Ishikawa (cell line): ENCODE measurements around the gene HABP4.
A peak's percentile ranks its signal among the peaks of the same experiment; 100 is the strongest.

Source experiments
- CEBPB ChIP-seq: IDR thresholded peaks from 2 replicates; pipeline ENCODE4 v1.6.1; 2012
- CREB1 ChIP-seq: IDR thresholded peaks from 2 replicates; pipeline ENCODE4 v1.6.1; 2012; ENCODE audit warnings: low read depth
- EGR1 ChIP-seq: IDR thresholded peaks from 2 replicates; pipeline ENCODE4 v1.6.1; 2012
- EP300 ChIP-seq: IDR thresholded peaks from 2 replicates; pipeline ENCODE4 v1.6.1; 2012; ENCODE audit warnings: borderline replicate concordance
- FOXM1 ChIP-seq: IDR thresholded peaks from 2 replicates; pipeline ENCODE4 v1.6.1; 2012; ENCODE audit warnings: low read depth, borderline replicate concordance
- MAX ChIP-seq: IDR thresholded peaks from 2 replicates; pipeline ENCODE4 v1.6.1; 2012
- NFIC ChIP-seq: IDR thresholded peaks from 2 replicates; pipeline ENCODE4 v1.6.1; 2012
- RAD21 ChIP-seq: IDR thresholded peaks from 2 replicates; pipeline ENCODE4 v1.6.1; 2012; ENCODE audit warnings: low read depth
- REST ChIP-seq: IDR thresholded peaks from 2 replicates; pipeline ENCODE4 v1.6.1; 2012; ENCODE audit warnings: low read depth, mild to moderate bottlenecking
- TAF1 ChIP-seq: IDR thresholded peaks from 2 replicates; pipeline ENCODE4 v1.6.1; 2012; ENCODE audit warnings: low read depth, mild to moderate bottlenecking
- TCF12 ChIP-seq: IDR thresholded peaks from 2 replicates; pipeline ENCODE4 v1.6.1; 2012; ENCODE audit warnings: low read depth
- TEAD4 ChIP-seq: IDR thresholded peaks from 2 replicates; pipeline ENCODE4 v1.6.1; 2012
- USF1 ChIP-seq: IDR thresholded peaks from 2 replicates; pipeline ENCODE4 v1.6.1; 2012
- YY1 ChIP-seq: IDR thresholded peaks from 2 replicates; pipeline ENCODE4 v1.6.1; 2012; ENCODE audit warnings: low read depth
- ZBTB7A ChIP-seq: IDR thresholded peaks from 2 replicates; pipeline ENCODE4 v1.6.1; 2012; ENCODE audit warnings: low read depth

Gene HABP4

GRCh38 chr9:96514800-96515158 is 64.8 kb downstream of the HABP4 start:
- TF ChIP-seq CEBPB, result no peak

GRCh38 chr9:96515621-96516470 is 65.9 kb downstream of the HABP4 start:
- no peak for TF ChIP-seq EGR1
- peak; percentile 66; the same call in 1 of the 2 replicates for TF ChIP-seq CEBPB

- TF ChIP-seq CEBPB (no peak), USF1 (no peak), MAX (no peak), TEAD4 (no peak), ZBTB7A (no peak), YY1 (no peak), REST (no peak), EP300 (no peak), RAD21 (no peak), EGR1 (no peak), TAF1 (no peak), CREB1 (no peak), TCF12 (no peak), FOXM1 (no peak), NFIC (no peak)
Measured at GRCh38 chr9:96519095-96519494, 69.1 kb downstream of the HABP4 start.

- TF ChIP-seq NFIC, result no peak
Measured at GRCh38 chr9:96519787-96520186, 69.8 kb downstream of the HABP4 start.

- no peak for TF ChIP-seq MAX
- TF ChIP-seq NFIC, result no peak
- no peak for TF ChIP-seq ZBTB7A
- no peak for TF ChIP-seq FOXM1
- TF ChIP-seq YY1, result no peak
Measured at GRCh38 chr9:96522366-96522765, 72.4 kb downstream of the HABP4 start.

- TF ChIP-seq CEBPB (no peak), CREB1 (no peak), FOXM1 (no peak), TAF1 (no peak), TEAD4 (no peak), MAX (no peak), YY1 (no peak), NFIC (no peak), EGR1 (no peak), USF1 (no peak), RAD21 (no peak), TCF12 (no peak), EP300 (no peak), ZBTB7A (no peak), REST (no peak)
Measured at GRCh38 chr9:96523374-96523773, 73.4 kb downstream of the HABP4 start.

- TF ChIP-seq TAF1, result no peak
- TF ChIP-seq USF1, result no peak
- no peak for TF ChIP-seq EP300
- TF ChIP-seq REST, result no peak
- TF ChIP-seq ZBTB7A, result no peak
- no peak for TF ChIP-seq MAX
- TF ChIP-seq TCF12, result no peak
- no peak for TF ChIP-seq EGR1
- TF ChIP-seq NFIC, result peak; percentile 60
Measured at GRCh38 chr9:96524045-96524444, 74.1 kb downstream of the HABP4 start.
